Renal cortical epithelial cell (primary cell): ENCODE measurements around the gene CDKN2B-AS1. TPM values are rescaled to one million over a fixed set of nuclear protein-coding genes. Genes with fewer than 3 reads are reported as not detected.

Experiments used
- DNase-seq: peaks from one replicate; pipeline ENCODE4 v3.0.0-alpha.2; 2011; ENCODE audit warnings: low read depth
- total RNA-seq: library from RNA; depleted of rRNA; stranded (reverse); fragments of >200 nt; gene quantifications from 2 replicates; pipeline ENCODE4 v1.2.3, GENCODE V29; 2014

Gene CDKN2B-AS1
- total RNA-seq, 1 donor from 2014 or later: 3.9 TPM

DNA sequence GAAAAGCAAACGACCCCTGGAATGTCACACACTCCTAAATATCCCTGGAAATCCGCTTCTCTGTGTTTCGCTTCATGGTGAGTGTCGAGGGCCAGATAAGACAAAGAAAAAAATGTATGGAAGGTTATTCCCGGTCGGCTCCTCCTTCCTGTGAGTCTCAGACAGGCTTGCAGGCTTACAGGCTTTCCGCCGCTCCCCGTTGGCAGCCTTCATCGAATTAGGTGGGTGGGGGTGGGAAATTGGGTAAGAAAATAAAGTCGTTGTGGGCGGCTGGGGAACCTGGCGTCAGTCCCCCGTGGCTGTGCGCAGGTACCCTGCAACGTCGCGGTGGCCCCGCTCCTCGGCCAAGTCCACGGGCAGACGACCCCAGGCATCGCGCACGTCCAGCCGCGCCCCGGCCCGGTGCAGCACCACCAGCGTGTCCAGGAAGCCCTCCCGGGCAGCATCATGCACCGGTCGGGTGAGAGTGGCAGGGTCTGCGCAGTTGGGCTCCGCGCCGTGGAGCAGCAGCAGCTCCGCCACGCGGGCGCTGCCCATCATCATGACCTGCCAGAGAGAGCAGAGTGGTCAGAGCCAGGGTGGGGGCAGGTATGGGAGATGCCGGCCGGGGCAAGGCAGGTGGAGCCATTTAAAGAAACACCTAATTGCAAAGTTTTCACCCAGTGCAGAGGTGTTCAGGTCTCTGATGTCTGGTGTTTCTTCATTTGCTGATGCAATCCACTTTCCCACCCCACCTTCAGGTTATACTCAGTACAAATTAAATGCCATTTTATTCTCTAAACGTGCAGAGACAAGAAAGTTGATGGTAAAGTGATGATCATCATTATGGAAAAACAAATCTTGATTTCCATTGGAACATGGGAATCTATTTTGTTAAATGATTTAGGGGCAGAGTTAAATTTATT is 11.4 kb downstream of the CDKN2B-AS1 start:
- no peak for DNase-seq

DNA sequence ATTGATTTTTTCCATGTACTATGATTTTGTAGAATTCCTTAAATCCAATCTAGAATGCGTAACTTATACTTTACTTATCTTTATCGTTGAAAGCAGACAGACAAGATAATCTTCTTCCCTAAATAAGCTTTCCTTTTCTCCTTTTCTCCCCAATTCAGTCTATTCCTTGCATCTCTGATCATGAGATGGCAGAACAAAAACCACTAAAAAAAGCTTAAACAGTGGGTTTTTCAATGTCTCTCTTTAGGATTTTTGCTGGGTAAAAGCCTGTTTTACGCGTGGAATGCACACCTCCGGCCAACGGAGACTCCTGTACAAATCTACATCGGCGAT is 13.8 kb downstream of the CDKN2B-AS1 start:
- no peak for DNase-seq

DNA sequence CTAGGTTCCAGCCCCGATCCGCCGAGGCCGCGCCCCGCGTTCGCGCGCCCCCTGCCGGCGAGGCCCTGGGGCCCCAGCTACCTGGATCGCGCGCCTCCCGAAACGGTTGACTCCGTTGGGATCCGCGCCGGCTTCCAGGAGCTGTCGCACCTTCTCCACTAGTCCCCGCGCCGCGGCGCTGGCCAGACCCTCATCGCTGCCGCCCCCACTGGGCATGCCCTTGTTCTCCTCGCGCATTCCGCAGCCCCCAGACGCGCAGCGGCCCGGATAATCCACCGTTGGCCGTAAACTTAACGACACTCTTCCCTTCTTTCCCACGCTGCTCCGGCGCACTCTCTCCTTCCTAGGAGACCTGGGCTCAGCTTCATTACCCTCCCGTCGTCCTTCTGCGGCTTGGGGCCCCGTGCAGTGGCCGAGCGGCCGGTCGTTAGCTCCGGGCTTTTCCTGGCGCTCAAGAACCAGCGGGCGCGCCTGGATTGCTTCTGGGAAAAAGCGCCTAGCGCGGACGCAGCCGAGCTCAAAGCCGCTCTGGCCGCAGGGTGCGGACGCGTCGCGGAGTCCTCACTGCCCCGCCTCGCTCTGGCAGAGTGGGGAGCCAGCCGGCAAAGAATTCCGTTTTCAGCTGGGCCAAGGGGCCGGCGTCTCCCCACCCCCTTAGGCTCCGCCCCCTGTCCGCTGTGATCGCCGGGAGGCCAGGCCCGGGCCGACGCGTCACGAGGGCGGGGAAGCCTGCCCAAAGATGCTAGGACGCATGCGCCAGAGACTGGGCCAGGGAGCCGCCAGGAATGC is 14.3 kb downstream of the CDKN2B-AS1 start, which contains the start of gene CDKN2B:
Gene CDKN2B, minus strand, starts transcription at position 589 of the 789 bp plus-strand sequence. Its CDS starts 352 bp downstream, at position 237.
- peak; percentile 79 for DNase-seq

DNA sequence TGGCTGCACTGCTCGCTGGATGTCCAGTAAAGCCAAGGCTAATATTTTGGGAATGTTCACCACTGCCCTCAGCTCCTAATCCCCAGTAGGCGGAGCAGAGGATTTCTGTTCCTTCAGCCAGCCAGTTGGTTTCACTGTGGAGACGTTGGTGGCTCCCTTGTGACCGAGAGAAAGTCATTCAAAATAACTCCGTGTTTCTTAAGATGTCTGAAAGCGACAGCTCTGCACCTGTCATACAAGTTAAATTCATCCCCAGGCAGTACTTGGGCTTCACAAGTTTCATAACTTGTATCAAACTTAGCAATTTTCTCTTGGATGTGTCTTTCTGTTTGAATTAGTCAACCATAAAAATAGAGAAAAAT is 14.9 kb downstream of the CDKN2B-AS1 start:
- DNase-seq: no peak

DNA sequence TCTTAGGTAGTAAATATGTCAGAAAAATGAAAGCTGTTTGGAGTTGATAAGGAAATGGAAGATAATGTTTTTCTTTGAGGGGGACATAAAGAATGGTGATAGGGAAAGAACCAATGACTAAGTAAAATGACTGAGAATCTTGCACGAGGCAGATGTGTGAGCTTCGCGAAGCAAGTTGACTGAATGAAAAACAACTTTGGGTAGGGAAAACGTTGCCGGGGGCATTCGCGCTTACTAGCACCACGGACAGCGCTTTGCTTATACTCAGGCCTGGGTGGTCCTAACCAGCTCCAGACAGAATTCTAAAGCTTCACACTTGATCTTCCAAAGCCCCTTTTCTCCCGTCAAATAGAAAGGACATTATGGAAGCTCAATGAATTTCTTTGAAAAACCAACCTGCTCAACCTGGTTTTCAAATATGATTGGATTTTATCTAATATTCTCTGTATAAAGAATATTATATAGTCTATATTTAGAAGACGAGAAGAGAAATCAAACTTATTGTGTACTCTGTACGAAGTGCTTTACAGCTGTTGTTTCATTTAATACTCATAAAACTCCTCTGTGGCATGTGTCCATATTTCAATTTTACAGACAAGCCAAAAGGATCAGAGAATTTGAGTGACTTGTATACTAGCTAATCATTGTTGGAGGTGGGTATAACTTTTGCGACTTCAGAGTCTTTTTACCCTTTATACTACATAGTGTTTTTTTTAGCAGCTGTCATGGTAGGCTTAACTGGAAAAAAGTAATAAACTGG is 16.5 kb downstream of the CDKN2B-AS1 start:
- DNase-seq: no peak

DNA sequence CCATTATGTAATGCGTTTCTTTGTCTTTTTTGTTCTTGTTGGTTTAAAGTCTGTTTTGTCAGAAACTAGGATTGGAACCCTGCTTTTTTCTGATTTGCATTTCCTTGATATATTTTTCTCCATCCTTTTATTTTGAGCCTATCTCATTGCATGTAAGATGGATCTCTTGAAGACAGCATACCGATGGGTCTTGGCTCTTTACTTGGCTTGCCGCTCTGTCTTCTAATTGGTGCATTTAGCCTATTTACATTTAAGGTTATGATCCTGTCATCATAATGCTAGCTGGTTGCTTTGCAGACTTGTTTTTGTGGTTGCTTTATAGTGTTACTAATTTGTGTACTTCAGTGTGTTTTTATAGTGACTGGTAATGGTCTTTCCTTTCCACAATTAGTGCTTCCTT is 27.8 kb downstream of the CDKN2B-AS1 start:
- no peak for DNase-seq

DNA sequence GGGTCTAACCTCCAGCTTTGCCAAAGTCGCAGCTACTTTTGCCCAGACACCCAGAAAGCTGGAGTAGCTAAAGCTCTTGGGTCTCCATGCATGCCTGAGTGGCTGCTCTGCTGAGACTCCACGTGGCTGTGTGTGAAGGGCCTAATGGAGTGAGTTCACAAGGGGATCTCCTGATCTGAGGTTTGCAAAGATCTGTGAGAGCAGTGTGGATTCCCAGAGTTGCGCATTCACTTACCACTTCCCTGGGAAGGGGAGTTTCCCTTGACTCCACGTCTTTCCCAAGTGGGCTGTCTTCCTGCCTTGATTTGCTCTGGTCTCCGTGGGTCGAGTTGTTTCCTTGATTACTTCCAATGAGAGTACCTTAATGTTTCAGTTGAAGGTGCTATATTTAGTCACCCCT is 32.1 kb downstream of the CDKN2B-AS1 start:
- DNase-seq: no peak

DNA sequence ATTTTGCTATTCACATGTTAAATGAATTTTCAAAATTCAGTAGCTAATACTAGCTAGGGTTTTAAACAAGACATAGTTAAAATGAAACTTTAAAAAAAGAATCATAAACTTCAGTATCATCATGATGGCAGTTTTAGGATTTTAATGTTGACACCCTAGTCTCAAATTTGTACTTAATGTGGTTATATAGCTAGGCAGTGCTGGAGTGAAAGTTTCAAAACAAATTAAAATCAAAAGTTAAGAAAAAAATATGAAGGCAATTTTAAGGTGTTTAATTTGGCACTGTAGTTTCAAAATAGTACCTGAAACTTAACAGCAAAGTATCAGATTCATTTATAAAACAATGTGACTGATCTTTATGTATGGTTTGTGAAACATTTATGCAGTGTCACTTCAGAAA is 33.8 kb downstream of the CDKN2B-AS1 start:
- DNase-seq: no peak

DNA sequence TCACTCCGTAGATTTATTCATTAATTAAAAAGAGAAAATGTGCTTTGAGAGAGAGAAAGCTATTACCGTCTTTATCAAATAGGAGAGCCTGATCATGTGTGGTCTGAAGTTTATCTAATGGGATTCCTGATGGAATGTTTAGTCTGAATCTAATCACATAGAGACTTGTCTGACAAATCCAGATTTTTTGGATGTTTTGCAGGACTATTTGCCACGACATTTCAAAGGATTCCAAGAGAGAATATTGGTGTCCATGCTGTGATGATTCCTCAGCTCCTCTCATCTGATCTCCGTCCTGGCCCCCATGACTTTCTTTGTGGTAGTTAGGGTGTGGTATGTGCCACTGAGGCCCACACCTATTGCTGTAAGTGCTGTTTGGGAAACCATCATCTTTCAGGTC is 34.6 kb downstream of the CDKN2B-AS1 start:
- no peak for DNase-seq

DNA sequence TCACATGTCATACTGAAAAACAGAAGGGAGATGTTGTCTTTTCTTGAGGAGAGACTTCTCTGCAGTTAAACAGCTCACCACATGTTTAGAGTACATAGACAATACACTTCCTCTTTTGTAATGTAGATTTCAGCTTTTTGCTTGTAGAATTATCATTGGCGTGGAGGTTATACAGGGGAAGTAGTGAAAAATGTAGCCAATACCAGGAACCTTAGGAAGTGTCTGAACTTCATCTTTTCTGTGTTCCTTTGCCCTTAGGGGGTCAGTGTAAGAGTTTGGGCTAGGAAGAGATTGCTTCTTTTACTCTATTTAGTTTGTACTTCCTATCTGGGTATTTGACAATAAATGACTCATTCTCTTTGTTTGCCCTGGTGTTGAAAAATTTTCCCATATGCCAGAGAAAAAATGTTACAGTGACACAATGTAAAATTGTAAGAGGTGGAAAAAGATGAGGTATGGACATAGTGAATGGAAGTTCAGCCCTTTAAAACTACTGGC is 35.6 kb downstream of the CDKN2B-AS1 start:
- DNase-seq: peak; percentile 83

DNA sequence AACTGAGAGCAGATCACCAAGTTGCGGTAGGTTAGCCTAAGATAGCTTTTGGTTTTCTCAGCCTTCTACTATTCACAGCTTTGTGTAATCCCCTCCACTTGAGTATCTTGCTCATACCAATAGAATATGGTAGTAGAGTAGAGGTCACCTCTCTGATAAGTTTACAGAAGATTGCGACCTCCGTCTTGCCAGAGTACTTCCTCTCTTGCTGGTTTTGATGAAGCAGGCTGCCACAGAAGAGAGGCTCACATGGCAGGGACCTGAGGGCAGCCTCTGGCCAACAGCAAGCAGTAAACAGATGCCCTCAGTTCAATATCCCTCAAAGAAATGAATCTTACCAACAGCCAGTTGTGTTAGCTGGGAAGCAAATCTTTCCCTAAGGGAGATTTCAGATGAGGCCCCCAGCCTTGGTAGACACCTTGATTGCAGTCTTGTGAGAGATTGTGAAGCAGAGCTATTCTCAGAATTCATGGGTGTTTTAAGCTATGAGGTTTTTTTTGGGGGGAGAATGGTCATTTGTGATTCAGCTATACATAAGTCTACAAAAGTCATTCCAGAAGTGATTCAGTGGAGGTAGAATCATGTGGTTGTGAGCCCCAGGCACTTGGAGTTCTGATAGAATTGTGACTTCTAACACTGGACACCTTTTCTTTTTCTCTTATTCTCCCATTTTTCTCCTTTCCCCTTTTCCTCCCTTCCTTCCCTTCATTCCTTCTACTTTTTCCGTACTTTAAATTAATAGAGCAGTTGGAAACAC is 37.2 kb downstream of the CDKN2B-AS1 start:
- DNase-seq: peak; percentile 16

DNA sequence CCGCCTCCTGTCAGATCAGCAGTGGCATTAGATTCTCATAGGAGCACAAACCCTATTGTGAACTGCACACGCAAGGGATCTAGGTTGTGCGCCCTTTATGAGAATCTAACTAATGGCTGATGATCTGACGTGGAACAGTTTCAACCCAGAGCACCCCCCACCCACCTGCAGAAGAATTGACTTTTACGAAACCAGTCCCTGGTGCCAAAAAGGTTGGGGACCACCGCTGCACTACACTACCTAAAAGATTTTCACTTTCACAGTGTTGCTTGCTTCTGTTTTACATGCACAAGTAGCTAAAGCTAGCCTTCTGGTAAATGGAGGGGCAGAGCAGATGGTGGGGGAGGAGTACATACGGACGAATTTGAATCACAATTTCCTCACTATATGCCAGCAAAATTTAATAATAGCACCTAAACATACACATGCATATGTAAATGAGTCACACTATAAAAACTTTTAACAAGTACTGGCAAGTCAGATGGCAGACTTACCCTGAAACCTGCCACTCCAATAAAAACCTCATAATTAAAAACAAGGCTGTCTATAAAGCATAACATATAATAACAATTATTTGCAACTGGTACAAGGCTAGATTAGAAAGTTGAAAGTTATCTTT is 38.5 kb downstream of the CDKN2B-AS1 start:
- DNase-seq: no peak

DNA sequence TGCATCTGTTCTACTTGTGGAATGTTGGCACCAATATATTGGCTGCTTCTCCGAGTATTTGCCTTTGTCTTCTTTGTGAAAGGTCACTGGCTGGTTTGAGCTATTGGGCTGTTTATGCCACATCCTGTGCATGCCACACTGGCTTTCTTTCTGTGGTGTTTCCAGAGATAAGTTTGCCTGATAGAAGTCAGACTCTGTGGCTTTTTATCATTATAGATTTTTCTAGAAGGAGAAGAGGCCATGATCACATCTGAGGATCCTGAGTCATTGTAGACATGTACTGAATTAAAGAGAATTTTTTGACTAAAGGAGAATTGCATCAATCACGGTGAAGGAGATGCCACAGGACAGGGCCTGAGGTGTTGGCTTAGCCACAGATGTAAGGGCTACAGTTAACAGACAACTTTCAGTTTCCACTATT is 41.0 kb downstream of the CDKN2B-AS1 start:
- DNase-seq: peak; percentile 68

DNA sequence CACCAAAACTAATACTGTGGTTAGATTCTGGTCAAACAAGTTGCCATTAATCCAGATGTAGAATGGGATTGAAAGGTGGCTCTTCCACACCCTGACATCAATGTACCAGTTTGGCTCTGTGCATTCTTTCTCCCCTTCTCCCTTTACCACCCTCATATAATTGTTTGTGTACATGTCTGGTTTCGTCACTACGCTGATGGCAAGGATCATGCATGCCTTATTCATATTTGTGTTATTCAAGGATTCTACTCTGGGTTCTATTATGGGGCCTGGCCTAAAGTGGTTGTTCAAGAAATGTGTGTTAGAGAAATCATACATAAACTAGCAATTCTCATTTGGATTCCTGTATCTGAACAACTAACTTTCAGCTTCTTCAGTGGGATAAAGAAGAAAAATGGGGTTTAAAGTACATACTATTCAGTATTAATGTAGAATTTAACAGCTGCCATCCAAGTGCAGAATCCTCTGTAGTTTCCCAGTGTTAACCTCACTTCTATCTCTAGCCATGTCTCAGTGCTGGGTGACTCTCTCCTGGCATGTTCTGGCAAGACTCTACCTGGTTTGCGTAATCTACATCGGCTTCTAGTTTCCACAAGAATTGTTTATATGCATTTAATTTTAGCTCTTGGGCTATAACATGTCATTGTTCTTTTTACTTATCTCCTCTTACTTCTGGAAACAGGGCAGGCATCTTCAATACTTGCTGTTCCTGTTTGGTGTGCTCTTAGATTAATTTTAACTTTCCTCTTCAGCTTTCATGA is 42.5 kb downstream of the CDKN2B-AS1 start:
- peak; percentile 42 for DNase-seq

DNA sequence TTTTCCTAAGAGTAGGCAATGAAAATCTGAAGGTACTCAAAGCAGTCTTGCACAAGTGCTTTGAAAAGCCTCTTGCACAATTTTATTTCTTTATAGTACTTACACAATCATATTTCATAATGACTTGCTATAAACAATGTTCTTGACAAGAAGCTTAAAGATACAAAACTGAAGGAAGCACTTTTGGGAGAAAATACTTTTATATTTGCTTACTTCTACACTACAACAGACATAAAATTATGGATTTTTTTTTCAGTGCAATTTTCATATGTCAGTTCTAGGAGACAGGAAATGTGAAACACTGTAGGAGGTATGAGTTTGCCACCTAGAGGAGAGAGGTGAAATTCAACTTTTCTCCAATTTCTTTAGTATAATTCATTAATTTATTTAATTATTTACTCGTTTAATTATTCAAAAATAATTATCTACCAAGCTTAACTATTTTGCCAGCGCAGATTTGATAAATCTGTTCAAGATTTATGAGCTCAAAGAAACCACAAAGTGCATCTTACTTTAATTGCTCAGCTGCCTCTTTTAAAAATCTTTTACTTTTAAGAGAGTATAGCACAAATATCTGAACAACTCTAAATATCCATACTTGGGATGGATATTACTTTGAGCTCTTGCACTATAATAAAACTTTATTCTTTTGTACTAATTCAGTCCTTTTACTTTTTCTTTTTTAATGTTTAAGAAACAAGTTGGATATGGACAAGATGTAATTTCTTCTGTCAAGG is 43.5 kb downstream of the CDKN2B-AS1 start:
- peak; percentile 40 for DNase-seq

DNA sequence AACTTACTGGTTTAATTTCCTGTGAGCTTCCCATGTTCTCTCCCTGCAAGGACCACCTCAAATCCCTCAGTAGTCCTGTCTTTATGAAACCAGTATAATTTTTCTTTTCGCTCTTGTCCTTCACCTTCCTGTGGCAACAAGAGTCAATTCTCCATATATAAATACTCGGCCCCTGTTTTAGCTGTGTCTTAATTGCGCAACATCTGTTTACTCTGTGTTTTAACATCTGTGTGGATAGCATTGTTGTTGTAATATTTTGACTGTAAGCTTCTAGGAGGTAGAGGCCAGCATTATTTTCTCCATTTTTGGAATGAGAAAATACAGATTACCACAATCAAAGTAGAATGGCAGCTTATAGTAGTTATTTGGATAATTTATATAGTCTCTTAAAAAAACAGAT is 44.7 kb downstream of the CDKN2B-AS1 start:
- no peak for DNase-seq

DNA sequence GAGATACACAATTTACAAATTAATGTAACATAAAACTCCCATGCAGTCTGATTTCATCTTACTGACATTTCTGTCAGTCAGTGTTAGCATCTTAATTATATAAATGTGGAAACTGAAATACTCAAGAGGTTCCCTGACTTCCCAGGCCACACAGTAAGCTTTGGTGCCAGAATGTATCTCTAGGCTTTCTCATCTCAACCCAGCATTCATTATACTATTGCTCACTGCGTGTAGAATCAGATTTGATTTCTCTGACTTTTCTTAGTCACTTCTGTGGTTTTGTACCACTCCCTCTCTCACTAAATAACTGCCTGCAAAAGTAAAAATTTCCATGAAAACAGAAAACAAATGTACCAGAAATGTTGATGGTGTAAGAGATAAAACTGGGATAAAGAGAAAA is 46.2 kb downstream of the CDKN2B-AS1 start:
- peak; percentile 69 for DNase-seq

DNA sequence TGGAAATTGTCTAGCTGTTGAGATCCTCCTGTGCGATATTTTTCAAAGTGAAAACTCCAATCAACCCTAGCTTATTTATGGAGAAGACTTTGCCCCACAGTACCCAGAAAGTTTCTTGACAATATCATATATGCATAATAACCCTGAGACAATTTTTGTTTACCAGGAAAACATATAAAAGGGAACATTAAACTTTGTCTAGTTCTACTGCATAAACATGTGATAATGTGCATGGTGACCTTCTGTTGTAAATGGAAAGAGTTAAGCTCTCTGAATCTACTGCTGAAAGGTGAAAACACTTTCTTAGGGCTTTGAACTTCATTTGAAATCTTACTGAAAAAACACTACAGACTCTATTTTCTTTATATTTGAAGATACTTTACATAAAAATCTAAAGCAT is 46.8 kb downstream of the CDKN2B-AS1 start:
- no peak for DNase-seq

DNA sequence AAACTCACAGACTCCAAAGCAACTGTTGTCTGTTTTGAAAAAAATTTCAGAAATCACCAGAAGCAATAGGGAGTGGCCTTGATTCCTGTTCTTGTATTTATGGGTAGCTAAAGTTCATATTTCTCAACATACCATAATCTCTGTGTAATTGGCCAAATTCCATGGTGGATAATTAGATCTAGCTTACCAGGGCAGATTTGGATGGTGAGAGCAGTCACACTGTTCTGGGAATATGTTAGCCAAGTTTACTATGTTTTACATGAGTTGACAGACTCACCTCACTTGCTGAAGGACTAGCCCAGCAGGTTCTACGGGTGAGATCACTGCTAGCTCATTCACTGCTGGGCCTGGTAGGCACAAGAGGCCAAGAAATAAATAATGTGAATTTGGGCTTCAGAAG is 47.2 kb downstream of the CDKN2B-AS1 start:
- DNase-seq: peak; percentile 49
